ELR (cell line): Measurements from ENCODE around the gene CREB3L2.

Source experiments
- DNase-seq: peaks from one replicate; pipeline ENCODE4 v3.0.0-alpha.2; 2015; ENCODE audit warnings: low read depth

CREB3L2 gene

GRCh38 chr7:137871170-137871915, 130.5 kb downstream of the CREB3L2 start:
- DNase-seq, result no peak

- no peak for DNase-seq
These were observed 131.2 kb downstream of the CREB3L2 start for GRCh38 chr7:137870684-137871083.

GRCh38 chr7:137870078-137870477, 131.8 kb downstream of the CREB3L2 start:
- no peak for DNase-seq

DNA sequence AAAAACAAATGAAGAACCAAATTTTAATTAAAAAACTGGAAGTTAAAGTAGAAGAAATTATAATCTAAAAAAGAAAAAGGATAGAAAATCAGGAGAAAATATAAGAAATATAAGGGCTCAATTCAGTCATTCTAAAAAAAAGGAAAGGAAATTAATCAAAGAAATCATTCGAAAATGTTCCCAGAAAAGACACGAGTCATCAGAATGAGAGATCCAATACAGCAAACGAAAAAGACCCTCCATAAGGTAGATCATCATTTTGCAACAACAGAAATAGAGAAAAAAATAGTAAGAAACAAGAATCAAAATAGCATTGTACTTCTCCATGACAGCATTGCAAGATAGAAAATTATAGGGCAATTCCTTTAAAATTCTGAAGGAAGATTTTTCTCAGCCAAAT, 132.6 kb downstream of the CREB3L2 start:
- no peak for DNase-seq

- DNase-seq, result no peak
These were observed 134.6 kb downstream of the CREB3L2 start for GRCh38 chr7:137867289-137867688.

GRCh38 chr7:137865764-137866163, 136.1 kb downstream of the CREB3L2 start:
- DNase-seq, result no peak

- no peak for DNase-seq
These were observed 138.9 kb downstream of the CREB3L2 start for GRCh38 chr7:137862964-137863363.

GRCh38 chr7:137862358-137862757, 139.5 kb downstream of the CREB3L2 start:
- no peak for DNase-seq

GRCh38 chr7:137860542-137860941, 141.3 kb downstream of the CREB3L2 start:
- DNase-seq, result no peak

DNA sequence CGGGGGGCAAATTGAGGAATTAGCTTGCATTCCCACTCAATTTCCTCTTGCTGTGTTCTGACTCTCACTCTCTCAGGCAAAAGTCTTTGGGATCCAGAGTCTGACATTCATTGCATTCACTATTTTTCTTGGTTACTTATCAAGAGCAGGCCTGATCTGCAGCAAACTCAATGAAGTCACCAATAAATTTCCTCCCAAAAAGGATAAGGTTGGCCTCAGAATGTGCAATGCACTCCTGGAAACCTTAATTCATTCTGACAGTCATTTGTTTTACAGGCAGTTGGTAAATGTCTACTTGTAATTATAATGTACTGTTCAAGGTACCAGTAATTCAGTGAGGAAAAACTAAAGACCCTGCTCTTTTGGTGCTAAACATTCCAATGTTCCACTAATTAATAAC, 148.8 kb downstream of the CREB3L2 start:
- no peak for DNase-seq

DNA sequence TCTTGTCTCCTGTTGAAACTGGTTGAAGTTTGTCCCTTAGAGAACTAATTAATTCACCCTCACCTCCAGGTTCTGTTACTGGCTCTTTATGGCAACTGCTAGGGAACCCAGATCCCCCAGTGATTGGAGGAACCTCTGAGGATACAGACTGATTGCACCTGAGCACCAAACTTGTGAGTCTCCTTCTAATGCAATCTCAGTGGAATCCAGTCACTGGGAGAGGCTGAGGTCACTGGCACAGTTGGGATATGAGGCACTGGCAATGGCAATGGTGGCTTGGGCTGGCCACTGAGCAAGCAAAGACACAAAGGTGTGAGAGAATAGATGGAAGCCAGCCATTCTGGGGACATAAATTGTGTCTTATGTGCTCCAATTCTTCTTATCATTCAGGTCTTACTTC, 149.8 kb downstream of the CREB3L2 start:
- DNase-seq, result no peak

- peak; percentile 23 for DNase-seq
These were observed 150.6 kb downstream of the CREB3L2 start for GRCh38 chr7:137850972-137851945.

DNA sequence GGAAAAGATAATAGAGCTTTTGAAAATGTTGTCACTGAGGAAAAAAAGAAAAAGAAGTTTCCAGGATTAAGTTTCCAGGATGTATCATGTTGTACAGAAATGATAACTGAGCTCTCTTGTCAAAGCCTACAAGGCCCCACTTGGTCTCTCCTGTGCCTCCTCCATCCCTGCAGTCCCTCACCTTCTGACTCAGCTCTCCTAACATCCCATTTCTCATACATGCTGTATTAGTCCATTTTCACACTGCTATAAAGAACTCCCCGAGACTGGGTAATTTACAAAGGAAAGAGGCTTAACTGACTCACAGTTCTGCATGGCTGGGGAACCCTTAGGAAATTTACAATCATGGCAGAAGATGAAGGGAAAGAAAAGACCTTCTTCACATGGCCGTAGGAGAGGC, 151.3 kb downstream of the CREB3L2 start:
- DNase-seq, result peak; percentile 43

- DNase-seq, result peak; percentile 8
These were observed 153.8 kb downstream of the CREB3L2 start for GRCh38 chr7:137848095-137848494.

- peak; percentile 6 for DNase-seq
These were observed 154.3 kb downstream of the CREB3L2 start for GRCh38 chr7:137847568-137848050.

- no peak for DNase-seq
These were observed 154.9 kb downstream of the CREB3L2 start, which contains the start of gene DGKI for GRCh38 chr7:137846827-137847567. Gene DGKI, minus strand, starts transcription at chr7:137846974.

DNA sequence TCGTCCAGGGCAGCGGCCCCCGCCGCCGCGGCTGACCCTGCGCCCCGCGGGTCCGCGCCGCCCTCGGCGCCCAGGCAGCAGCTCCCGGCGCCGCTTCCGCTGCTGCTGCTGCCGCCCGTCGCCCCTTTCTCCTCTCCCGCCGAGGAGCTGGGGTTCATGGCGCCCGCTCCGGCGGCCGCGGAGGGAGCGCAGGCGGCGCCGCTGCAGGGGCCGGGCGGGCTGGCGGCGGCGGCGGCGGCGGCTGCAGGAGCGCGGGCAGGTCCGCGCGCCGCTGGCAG, 155.4 kb downstream of the CREB3L2 start:
- DNase-seq, result peak; percentile 26

GRCh38 chr7:137844677-137845425, 157.0 kb downstream of the CREB3L2 start:
- no peak for DNase-seq

DNA sequence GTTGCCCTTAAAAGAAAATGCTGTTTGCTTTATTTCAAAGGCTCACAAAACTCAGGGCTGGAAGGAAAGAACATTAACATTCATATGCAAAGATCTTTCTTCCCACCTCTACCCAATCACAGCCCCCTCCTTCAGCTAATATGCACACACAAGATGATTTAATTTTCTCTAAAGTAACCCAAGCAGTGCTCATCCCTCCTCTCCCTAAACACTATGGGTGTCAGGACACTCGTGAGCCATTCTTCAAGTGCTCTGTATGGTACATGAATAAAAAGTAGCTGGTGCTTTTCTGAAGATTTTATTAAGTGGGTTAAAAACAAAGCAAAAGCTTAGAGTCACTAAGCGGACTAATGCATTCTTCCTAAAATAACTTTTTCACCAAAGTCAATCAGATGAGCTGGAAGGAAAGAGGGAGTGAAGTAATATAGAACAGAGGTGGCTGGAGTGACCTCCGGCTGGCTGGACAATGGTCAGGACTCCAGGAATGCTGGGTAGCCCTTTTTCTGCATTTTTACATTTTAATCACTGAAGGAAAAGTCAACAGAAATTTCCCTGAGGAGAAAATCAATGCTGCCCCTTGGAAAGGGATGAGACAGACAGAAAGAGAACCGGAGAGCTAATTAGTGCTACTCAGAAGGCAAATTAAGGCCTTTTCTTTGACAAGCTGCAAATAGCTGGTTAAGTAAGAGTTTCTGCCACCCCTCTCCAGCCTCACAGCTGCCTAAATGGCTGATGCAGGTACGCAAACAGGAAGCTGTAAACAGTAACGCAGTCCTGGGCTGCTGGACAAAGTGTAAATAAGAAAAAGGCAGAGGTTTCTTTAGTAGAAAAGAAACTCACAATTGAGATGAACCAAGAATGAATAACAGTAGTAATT, 161.7 kb downstream of the CREB3L2 start:
- no peak for DNase-seq

GRCh38 chr7:137838706-137839315, 163.1 kb downstream of the CREB3L2 start:
- DNase-seq, result no peak
